Omental fat pad (tissue), 4 donors: ENCODE data around the gene MYBBP1A. TPM values are rescaled to one million over a fixed set of nuclear protein-coding genes. Genes with fewer than 3 reads are reported as not detected.

Source experiments
- ATAC-seq: fragments of 150-250 bp; one replicate; pipeline ENCODE4 v1.9.1; 2016; ENCODE audit warnings: mild to moderate bottlenecking, moderate library complexity; ENCODE audit not compliant: low FRiP score
- DNase-seq: peaks from one replicate; pipeline ENCODE4 v3.0.0-alpha.2; 2019; ENCODE audit warnings: low spot score
- total RNA-seq, 4 donors: library from RNA; depleted of rRNA; stranded (reverse); fragments of >200 nt; gene quantifications; one replicate each; pipeline ENCODE4 v1.1.0, GENCODE V29; 2016
- TF ChIP-seq, protein P1 (sequence below), 3 donors: fragments of 450-650 bp; IDR thresholded peaks; one replicate each; pipeline ENCODE4 v1.5.1; 2016 to 2017; ENCODE audit warnings: antibody characterized with exemption in 3 of 3, mild to moderate bottlenecking in 3 of 3, moderate library complexity in 2 of 3

MYBBP1A gene
- total RNA-seq, 4 donors from 2014 or later, result 33.1 to 142 (median 39.1) TPM

- ATAC-seq, result no peak
- TF ChIP-seq, protein P1, sequence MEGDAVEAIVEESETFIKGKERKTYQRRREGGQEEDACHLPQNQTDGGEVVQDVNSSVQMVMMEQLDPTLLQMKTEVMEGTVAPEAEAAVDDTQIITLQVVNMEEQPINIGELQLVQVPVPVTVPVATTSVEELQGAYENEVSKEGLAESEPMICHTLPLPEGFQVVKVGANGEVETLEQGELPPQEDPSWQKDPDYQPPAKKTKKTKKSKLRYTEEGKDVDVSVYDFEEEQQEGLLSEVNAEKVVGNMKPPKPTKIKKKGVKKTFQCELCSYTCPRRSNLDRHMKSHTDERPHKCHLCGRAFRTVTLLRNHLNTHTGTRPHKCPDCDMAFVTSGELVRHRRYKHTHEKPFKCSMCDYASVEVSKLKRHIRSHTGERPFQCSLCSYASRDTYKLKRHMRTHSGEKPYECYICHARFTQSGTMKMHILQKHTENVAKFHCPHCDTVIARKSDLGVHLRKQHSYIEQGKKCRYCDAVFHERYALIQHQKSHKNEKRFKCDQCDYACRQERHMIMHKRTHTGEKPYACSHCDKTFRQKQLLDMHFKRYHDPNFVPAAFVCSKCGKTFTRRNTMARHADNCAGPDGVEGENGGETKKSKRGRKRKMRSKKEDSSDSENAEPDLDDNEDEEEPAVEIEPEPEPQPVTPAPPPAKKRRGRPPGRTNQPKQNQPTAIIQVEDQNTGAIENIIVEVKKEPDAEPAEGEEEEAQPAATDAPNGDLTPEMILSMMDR (IDR thresholded peaks at IDR 0.05), result no peak
These were observed 14.4 kb upstream of the MYBBP1A start for GRCh38 chr17:4569591-4569990.

GRCh38 chr17:4566785-4567184, 11.6 kb upstream of the MYBBP1A start:
- TF ChIP-seq, protein P1 (IDR thresholded peaks at IDR 0.05), result peak in 1 of 3 donors; percentile 62
- DNase-seq, result no peak
- ATAC-seq, result peak; percentile 64

More at GRCh38 chr17:4569591-4569990, 14.4 kb upstream of the MYBBP1A start:
- no peak for DNase-seq

- DNase-seq (no peak), ATAC-seq (peak; percentile 74)
- TF ChIP-seq, protein P1 (IDR thresholded peaks at IDR 0.05), result peak in 1 of 3 donors; percentile 11
These were observed 10.3 kb upstream of the MYBBP1A start for GRCh38 chr17:4565209-4566141.

GRCh38 chr17:4562015-4562969, 7.1 kb upstream of the MYBBP1A start:
- ATAC-seq (no peak), DNase-seq (no peak)
- TF ChIP-seq, protein P1 (IDR thresholded peaks at IDR 0.05), result no peak

GRCh38 chr17:4560837-4561256, 5.7 kb upstream of the MYBBP1A start:
- ATAC-seq (no peak), DNase-seq (no peak)
- TF ChIP-seq, protein P1 (IDR thresholded peaks at IDR 0.05), result no peak

DNA sequence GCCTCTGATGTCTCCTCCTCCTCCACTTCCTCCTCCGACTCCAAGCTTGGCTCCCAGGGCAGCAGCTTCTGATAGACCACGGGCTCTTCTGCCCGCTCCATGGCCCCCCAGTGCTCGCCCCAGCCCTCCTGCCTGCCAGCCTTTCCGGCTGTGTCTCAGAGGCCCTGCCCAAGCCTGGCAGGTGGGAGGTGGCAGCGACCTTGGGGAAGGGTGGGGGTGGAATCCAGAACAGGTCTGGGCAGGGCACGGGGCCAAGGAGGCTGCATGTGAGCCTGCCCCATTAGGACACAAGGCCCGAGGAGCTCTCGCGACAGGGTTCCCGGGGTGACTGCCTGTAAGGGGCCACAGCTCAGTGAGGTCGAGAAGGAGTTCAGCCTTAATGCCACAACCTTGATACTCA, 5.2 kb upstream of the MYBBP1A start, which contains the start of gene GGT6:
Gene GGT6 (minus strand): TSS at position 157 of the 400 bp plus-strand sequence. CDS start 56 bp downstream, at position 101.
- TF ChIP-seq, protein P1 (IDR thresholded peaks at IDR 0.05), result no peak
- ATAC-seq (no peak), DNase-seq (no peak)
